ENCODE results near the gene BDH1.
A peak's percentile ranks its signal among the peaks of the same experiment; 100 is the strongest.

BDH1 gene

DNA sequence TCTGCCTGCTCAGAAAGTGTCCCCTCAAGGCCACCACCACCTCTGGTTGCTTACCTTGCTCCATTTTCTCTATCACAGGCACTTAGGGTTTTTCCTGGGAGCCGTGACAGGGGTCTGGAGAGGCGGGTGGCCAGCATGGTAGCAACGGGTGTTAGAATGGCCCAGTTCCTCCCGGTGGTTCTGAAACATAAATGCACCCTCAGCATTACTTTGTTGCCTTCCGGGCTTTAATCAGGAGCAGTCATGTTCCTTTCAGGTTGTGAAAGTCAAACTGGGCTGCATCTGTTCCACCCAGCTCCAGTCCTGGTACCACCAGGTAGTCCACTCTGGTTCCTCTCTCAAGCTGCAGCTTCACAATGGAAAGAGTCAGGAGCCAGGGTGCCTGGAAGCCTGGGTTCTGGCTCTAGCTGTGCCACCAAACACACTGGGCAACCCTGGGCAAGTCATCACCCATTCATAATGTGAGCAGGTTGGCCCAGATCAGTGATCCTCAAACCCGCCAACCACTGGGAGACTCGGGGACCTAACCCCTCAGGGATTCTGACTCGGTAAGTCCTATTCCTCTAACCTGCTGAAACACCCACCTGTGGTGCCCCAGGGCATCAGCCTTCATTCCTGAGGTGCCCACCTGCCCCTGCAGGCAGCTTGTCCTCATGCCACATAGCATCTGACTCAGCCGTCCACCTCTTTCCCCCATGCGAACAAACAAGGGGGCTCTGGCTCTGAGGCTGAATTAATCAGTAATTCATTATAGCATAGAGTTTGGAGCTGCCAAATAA is 9.3 kb downstream of the BDH1 start:
- H3K4me3 ChIP-seq (replicated peaks; ENCODE audit: low read depth, low read length): no peak overlapping the region
- TF ChIP-seq, protein P1, sequence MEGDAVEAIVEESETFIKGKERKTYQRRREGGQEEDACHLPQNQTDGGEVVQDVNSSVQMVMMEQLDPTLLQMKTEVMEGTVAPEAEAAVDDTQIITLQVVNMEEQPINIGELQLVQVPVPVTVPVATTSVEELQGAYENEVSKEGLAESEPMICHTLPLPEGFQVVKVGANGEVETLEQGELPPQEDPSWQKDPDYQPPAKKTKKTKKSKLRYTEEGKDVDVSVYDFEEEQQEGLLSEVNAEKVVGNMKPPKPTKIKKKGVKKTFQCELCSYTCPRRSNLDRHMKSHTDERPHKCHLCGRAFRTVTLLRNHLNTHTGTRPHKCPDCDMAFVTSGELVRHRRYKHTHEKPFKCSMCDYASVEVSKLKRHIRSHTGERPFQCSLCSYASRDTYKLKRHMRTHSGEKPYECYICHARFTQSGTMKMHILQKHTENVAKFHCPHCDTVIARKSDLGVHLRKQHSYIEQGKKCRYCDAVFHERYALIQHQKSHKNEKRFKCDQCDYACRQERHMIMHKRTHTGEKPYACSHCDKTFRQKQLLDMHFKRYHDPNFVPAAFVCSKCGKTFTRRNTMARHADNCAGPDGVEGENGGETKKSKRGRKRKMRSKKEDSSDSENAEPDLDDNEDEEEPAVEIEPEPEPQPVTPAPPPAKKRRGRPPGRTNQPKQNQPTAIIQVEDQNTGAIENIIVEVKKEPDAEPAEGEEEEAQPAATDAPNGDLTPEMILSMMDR (IDR thresholded peaks at IDR 0.05; ENCODE audit: low read length, missing control alignments): no peak
- DNase-seq (ENCODE audit: low read depth): no peak

GRCh38 chr3:197545571-197545970 is 10.2 kb downstream of the BDH1 start:
- no peak for DNase-seq (ENCODE audit: low read depth)
- no peak overlapping the region for H3K4me3 ChIP-seq (replicated peaks; ENCODE audit: low read depth, low read length)
- TF ChIP-seq, protein P1 (IDR thresholded peaks at IDR 0.05; ENCODE audit: low read length, missing control alignments): no peak

- H3K4me3 ChIP-seq (replicated peaks; ENCODE audit: low read depth, low read length): no peak overlapping the region
- DNase-seq (ENCODE audit: low read depth): no peak
- TF ChIP-seq, protein P1 (IDR thresholded peaks at IDR 0.05; ENCODE audit: low read length, missing control alignments): no peak
These were observed 10.7 kb downstream of the BDH1 start for GRCh38 chr3:197545101-197545500.

DNA sequence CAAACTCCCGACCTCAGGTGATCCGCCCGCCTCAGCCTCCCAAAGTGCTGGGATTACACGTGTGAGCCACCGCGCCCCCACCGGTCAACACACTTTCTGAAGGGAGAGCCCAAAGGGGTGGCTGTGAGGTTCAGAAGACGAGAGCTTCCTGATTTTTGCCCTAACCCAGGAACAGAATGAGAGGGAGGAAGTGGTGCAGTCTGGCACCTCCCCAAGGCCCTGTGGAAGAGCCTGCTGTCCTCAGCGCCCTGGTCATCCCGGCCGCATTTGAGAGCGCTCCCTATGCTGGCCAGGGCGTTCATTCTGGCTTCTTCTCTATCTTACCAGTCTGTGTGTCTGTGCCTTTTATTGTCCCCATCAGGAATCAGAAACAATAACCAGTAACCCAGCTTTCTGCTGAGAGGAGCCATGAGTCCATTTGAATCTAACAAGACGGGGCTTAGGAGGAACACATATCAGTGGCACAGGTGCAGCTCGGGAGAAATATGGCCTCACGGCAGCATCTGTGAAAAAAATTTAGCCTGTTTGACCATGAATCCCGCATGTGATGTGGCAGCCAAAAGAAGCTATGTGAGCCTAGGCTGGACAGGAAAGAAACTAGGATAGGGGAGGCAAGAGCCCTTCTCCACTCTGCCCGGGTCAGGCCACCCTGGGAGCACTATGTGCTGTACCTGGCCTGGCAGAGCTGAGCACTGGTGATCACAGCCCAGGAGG is 12.9 kb downstream of the BDH1 start:
- no peak for DNase-seq (ENCODE audit: low read depth)
- H3K4me3 ChIP-seq (replicated peaks; ENCODE audit: low read depth, low read length): no peak overlapping the region
- TF ChIP-seq, protein P1 (IDR thresholded peaks at IDR 0.05; ENCODE audit: low read length, missing control alignments): no peak

- TF ChIP-seq, protein P1 (IDR thresholded peaks at IDR 0.05; ENCODE audit: low read length, missing control alignments): no peak
- no peak overlapping the region for H3K4me3 ChIP-seq (replicated peaks; ENCODE audit: low read depth, low read length)
- DNase-seq (ENCODE audit: low read depth): peak; percentile 86
These were observed 13.8 kb downstream of the BDH1 start for GRCh38 chr3:197541756-197542539.

DNA sequence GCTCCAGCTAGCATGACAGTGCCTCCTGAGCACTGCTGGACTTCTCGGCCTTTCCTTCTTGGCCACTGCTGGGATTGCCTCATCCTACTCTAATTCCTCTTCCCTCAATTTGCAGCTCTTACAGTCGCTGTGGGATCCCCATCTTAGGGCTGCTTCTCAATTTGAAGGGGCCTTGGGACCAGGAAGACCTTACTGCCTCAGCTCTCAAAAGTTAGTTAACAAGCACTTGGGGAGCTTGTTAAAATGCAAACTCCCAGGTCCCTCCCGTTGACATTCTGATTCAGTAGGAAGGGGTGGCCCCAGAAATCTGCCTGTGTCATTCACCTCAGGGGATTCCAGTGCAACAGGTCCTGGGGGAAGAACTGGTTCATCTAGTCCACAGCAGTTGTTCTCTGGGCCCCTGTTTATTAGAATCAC is 14.8 kb downstream of the BDH1 start:
- H3K4me3 ChIP-seq (replicated peaks; ENCODE audit: low read depth, low read length): no peak overlapping the region
- DNase-seq (ENCODE audit: low read depth): no peak
- TF ChIP-seq, protein P1 (IDR thresholded peaks at IDR 0.05; ENCODE audit: low read length, missing control alignments): no peak
